IMR-90 (cell line): ENCODE results near the gene CD9.

Experiments
- POLR2A ChIP-seq: IDR thresholded peaks from 2 replicates; pipeline ENCODE4 v1.6.1; 2012; ENCODE audit warnings: mild to moderate bottlenecking, low read depth, low read length
- RCOR1 ChIP-seq: IDR thresholded peaks from 2 replicates; pipeline ENCODE4 v1.6.1; 2012; ENCODE audit warnings: mild to moderate bottlenecking, low read length, improper control_type of control experiment; ENCODE audit not compliant: insufficient replicate concordance
- TF ChIP-seq, protein P1 (sequence below): conservative IDR thresholded peaks from 2 replicates; pipeline ENCODE4 v1.5.1; 2012; ENCODE audit warnings: mild to moderate bottlenecking, low read depth, low read length, improper control_type of control experiment

DNA sequence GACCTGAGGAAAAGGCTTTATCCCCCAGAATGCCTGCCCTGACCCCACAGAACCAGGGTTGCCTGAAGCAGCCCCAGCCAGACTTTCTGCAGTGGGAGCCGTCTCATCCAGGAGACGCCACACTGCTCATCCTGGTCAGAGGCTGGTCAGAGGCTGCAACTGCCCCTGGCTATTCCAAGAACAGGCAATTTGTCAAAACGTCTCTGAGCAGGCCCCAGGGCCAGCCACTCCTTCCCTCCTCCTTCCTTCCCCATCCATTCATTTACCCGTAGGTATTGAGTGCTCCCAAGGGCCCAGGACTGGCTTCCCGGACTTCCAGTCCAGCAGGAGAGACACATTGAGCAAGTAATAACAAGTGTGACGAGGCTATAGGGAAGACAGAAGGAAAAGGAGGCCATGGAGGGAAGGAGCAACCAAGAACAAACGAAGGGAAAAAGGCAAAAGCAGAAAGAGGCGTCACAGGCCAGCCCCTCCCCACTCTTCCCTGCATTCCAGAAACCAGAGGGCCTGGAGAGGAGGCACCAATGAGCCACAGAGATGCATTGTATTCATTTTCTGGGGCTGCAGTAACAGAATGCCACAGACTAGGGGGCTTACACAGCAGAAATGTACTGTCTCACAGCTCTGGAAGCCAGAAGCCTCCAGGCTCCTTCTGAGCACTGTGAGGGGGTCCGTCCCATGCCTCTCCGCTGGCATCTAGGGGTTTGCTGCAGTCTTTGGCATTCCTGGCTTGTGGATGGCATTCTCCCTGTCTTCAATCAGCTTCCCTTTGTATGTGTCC is 21.0 kb upstream of the CD9 start:
- TF ChIP-seq, protein P1, sequence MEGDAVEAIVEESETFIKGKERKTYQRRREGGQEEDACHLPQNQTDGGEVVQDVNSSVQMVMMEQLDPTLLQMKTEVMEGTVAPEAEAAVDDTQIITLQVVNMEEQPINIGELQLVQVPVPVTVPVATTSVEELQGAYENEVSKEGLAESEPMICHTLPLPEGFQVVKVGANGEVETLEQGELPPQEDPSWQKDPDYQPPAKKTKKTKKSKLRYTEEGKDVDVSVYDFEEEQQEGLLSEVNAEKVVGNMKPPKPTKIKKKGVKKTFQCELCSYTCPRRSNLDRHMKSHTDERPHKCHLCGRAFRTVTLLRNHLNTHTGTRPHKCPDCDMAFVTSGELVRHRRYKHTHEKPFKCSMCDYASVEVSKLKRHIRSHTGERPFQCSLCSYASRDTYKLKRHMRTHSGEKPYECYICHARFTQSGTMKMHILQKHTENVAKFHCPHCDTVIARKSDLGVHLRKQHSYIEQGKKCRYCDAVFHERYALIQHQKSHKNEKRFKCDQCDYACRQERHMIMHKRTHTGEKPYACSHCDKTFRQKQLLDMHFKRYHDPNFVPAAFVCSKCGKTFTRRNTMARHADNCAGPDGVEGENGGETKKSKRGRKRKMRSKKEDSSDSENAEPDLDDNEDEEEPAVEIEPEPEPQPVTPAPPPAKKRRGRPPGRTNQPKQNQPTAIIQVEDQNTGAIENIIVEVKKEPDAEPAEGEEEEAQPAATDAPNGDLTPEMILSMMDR: peak; percentile 31; the same call in 1 of the 2 replicates
- TF ChIP-seq POLR2A (0 out of 2 replicates have a peak, but pooled peaks have one; percentile 26), RCOR1 (no peak)
